Raji (cell line): ENCODE data around the gene NADK2.
A peak's percentile ranks its signal among the peaks of the same experiment; 100 is the strongest.

Experiments used
- POLR2A ChIP-seq: IDR thresholded peaks from 2 replicates; pipeline ENCODE4 v1.6.1; 2011; ENCODE audit warnings: low read depth, low read length, control low read depth; ENCODE audit not compliant: insufficient read depth

The NADK2 gene

DNA sequence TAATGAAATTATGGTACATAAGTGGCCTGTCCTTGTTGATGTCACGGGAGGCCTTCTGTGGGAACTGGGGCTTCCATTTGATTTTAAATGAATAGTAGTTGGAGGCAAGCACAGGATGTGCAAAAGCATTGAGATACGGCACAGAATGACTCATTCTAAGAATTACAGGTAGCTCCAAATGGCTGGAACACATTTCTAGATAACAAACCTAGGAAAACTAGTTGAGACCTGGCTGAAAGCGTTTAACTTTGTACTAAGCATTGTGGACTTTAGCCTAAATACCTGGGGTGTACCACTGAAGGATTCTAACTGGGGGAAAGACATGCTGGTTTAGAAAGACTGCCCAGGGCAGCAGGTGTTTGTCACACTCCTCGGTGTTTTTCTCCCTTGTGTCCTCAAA is 80.4 kb downstream of the NADK2 start:
- no peak for TF ChIP-seq POLR2A

DNA sequence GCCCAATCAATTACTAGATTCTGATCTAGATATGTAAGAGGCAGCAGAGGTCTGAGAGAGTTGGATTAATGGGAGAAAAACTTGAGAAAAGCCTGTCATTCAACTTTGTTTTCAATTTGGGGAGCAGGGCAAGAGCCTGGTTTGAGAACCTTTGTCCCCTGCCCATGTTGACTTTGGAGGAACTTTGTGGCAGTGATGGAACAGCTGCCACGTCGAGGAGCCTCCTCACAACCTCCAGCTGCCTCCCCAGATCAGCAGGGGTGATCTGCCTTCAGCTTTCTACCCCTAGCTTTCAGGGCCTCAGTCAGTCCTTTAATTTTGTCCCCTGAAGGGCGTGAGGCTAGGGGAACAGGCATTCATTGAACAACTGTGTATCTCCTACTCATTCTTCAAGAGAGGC is 81.1 kb downstream of the NADK2 start:
- TF ChIP-seq POLR2A: no peak

DNA sequence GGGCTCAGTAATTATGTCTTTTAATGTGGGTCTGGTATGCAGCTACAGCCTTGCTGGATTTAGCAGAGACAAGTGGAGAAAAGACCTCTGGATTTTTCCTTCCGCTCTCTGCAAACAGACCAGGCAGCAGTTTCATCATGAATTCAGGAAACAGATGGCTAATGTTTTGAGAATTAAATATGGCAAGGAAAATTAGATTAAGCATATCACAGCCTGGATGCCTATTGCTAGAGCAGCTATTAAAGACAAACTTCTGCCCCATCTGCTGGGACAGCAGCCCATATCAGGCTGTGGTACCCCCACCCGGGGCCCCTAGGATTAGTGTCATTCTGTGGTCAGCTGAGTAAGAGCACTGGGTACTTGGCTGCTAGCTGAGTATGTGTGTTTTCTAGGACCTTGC is 83.6 kb downstream of the NADK2 start:
- no peak for TF ChIP-seq POLR2A

DNA sequence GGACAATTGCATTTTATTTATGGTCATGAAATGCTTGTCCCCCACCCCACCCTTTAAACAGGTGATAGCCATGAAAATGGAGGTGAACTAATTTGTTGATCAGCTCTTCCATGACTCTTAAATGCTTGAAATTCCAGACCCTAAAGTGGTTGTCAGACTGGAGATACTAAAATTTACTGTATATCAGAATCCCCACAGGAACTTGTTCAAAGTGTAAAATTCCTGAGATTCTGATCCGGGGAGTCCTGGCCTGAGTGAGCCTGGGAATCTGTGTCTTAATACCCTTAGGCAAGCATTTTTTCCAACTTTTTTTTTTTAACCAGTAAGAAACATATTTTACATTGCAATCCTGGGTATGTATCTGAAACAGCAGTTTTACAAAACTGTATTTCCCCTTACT is 85.1 kb downstream of the NADK2 start:
- TF ChIP-seq POLR2A: no peak

DNA sequence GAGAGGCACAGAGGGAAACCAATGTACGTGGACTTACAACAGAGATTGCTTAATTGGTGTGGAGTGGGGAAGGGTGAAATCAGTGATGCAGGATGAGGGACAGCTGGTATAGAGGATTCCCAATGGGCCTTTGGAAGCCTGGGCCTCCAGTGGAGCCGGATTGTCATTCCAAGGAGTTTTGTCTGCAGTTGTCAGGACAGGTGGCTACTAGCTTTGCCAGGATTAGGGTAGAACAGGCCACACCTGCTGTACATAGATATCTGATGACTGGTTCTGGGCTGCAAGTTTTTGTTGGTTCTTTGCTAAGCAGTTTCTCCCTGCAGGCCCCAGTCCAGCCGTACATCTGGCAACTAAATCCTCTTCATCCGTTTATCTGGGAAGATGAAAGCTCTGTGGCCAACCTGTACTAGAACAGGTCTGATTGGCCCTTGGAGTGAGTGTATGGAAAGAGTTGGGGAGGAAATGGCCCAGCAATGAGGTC is 85.6 kb downstream of the NADK2 start:
- TF ChIP-seq POLR2A: no peak

DNA sequence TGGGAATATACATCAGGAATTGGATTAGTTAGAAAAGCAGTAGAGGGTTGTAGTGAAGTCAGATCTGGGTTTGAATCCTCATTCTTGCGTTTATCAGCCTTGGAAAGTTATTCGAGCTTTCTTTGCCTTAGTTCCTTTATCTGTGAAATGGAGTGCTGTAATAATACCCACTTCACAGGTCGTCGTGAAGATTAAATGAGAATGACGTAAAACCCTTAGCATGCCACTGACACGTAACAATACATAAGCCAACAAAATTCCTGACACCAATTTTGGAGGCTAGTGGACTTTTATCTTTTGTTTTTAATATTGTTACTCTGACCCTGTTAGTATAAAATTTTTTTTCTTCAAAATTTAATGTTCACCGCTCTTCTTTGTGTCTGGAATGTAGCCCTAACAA is 86.4 kb downstream of the NADK2 start:
- no peak for TF ChIP-seq POLR2A

DNA sequence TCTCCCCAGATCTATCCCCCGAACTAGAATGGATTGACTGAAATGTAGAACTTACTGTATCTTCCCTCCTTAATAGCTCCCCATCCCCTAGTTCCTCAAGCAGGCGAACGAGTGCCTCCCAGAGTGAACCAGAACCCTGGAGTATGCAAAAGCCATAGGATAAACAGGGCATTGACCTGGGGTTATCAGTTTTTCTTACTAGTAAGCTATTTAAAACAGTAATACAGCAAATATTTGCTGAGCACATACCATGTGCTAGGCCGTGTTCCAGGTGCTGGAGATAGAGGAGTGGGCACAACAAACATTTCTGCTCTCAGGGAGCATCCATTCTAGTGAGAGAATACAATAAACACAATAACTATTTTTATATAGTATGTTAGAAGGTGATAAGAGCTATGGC is 88.0 kb downstream of the NADK2 start:
- TF ChIP-seq POLR2A: no peak

DNA sequence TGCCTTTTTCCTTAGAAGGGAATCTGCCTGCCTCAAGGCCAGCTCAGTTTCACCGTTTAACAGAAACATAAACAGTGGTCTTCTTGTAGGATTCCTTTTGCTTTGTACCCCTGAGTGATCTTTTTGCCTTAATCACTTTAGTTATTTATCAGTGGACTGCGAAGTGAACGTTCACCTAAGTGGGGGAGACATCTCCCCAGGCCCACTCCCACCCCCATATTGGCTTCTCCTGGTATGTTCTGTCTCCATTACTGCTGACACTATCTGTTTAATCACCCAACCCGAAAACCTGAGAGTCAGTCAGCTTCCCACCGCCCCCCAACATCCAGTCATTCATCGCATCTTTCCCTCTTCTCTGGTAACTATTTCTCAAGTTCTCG is 88.4 kb downstream of the NADK2 start:
- no peak for TF ChIP-seq POLR2A

DNA sequence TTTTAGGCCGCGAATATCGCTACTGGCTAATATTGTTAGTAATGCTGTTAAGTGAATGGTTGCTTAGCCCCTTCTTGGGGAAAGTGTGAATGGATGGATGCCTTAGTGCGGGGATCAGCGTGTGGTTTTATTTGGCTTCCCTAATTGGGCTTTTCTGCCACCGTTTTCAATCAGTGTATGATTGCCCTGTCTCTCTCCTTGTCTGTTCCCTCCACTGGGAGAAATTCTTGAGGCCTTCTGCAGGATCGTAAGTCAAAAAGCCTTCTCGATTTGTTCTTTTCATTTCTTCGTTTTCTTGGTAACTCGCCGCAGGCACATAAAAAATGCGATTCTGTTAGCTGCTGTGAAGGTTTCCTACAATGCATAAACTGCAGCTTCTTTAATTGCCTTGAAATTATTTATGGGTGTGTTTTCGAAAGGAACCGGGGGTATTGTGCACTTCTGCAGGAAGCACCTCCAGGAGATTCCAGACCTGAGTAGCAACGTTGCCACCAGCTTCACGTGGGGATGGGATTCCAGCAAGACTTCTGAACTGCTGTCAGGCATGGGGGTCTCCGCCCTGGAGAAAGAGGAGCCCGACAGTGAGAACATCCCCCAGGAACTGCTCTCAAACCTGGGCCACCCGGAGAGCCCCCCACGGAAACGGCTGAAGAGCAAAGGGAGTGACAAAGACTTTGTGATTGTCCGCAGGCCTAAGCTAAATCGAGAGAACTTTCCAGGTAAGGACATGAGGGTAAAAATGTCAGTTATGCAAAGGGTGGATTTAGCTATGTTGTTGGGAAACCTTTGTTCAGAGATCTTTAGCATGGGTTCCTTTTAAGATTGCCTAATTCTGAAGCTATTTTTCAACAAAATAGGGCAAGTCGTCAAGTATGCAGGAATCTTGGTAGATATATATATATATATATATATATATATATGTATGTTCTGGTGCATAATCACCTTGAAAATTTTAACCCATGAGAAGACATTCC is 89.1 kb downstream of the NADK2 start:
- no peak for TF ChIP-seq POLR2A

DNA sequence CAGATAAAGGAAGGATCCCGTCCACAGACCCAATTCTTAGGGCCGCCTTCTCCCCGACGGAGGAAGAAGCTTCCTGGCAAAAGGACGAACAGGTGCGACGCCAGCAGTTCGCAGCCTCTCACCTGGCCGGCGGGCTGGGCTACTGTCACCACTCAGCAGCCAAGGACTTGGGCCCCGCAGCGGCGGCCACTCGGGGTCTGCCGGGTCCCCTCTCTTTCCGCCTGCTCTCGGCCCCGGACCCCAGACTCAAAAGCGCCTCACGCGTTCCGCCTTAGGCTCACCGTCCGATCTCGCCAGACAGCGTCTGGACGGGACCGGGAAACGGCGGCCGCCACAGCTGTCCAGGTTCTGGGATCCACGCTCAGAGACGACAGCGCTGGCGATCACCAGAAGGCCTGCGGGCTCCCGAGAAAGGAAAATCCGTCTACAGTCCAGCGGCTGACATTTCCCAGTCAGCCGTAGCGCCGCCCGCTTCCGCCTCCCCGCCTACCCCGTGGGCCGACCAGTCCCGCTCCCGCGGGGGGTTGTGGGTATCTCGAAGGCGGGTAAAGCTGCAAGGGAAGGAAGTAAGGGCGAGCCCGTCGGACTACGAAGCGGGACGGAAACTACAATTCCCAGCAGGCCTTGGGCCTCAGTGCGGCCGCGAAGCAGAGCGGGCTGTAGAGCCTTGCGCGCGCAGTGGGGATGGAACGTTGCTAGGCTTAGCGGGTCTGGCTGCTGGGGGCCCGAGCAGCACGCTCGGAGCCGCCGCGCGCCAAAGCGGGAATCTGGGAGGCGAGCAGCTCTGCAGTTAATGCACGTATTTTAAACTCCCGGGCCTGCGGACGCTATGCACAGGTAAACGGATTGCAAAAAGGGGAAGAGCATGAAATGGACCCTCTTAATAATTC is 90.0 kb downstream of the NADK2 start, which contains the start of the genes LMBRD2 and SKP2:
Gene LMBRD2 (minus strand): TSS at position 454 of the 890 bp plus-strand sequence. CDS start 8,538 bp downstream, outside the sequence.
Gene SKP2 (plus strand): TSS at position 678 of the 890 bp plus-strand sequence. CDS start 152 bp downstream, at position 830.
- TF ChIP-seq POLR2A: peak; percentile 93

DNA sequence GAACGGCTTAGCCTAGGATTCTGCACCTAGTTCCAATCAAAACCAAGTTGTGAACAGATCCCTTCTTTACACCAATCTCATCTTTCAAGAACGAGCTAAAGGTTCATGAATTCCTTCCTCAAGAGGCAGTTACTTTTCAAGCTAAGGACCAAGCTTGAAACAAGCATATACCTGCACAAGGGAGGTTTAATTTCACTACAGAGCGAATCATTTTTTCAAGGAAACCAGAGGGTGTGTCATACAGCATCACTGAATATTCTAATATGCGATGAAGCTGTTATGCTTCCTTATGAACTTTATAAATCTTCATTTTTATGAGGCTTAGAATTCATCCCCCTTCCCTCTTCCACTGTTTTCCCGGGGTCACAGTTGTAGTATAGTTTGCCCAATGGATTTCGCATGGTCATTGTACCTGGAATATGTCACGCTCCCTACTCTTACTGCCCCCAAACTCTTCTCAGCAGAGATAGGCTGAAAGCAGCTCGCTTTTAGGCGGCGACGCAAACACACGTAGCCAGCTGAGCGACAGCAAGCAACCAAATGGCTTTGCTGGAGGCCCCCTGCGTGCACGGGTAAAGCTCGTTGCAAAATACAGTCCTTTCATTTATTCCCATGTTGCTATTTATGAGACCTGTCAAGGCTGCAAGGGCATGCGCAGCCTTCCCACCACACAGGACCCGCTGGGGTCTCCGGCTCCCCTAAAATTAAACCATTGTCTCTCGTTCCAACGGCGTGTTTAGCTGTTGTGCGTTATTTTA is 90.9 kb downstream of the NADK2 start:
- TF ChIP-seq POLR2A: no peak

DNA sequence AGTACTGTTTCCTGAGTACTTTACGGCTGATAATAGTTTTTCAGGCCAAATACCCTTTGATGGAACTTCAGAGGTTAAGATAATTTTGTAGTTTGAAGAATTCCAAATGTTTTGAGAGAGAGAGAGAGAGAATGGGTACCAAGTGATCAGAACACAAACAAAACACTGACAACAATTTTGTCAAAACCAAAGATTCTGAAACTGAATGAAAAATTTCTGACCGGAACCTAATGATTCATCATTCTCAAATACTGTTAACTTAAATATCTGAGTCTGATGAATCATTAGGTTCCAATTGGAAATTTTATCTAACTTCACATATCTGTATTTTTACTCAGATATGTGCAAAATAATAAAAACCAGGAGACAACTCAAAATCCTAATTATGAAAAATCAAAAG is 94.0 kb downstream of the NADK2 start:
- no peak for TF ChIP-seq POLR2A

DNA sequence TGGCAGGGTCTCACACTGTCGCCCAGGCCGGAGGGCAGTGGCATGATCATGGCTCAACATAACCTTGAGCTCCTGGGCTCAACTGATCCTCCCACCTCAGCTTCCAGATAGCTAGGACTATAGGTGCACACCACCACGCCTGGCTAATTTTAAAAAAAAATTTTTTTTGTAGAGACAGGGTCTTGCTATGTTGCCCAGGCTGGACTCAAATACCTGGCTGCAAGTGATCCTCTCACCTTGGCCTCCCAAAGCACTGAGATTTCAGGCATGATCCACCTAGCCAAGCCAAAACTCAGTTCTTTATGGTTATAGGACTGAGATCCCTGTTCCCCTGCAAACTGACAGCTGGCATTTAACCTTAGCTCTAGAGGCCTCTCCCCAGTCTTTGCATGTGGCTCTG is 95.3 kb downstream of the NADK2 start:
- no peak for TF ChIP-seq POLR2A

DNA sequence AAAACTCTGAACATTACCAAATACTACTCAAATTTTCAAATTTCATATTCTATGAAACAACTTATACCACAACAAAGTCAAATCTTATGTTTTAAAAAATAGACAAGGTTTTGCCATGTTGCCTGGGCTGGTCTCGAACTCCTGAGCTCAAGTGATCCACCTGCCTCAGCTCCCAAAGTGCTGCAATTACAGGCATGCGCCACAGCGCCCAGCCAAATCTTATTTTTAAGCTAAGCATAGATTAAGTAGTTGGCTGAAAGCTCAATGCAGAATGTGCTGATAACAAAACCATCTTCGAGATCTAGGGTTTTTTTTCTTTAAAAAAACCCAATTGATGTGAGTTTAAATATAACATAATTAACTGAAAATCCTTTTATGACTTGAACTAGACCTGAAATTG is 96.4 kb downstream of the NADK2 start:
- TF ChIP-seq POLR2A: no peak
